ENCODE data around the gene C1QTNF9B.

C1QTNF9B gene

DNA sequence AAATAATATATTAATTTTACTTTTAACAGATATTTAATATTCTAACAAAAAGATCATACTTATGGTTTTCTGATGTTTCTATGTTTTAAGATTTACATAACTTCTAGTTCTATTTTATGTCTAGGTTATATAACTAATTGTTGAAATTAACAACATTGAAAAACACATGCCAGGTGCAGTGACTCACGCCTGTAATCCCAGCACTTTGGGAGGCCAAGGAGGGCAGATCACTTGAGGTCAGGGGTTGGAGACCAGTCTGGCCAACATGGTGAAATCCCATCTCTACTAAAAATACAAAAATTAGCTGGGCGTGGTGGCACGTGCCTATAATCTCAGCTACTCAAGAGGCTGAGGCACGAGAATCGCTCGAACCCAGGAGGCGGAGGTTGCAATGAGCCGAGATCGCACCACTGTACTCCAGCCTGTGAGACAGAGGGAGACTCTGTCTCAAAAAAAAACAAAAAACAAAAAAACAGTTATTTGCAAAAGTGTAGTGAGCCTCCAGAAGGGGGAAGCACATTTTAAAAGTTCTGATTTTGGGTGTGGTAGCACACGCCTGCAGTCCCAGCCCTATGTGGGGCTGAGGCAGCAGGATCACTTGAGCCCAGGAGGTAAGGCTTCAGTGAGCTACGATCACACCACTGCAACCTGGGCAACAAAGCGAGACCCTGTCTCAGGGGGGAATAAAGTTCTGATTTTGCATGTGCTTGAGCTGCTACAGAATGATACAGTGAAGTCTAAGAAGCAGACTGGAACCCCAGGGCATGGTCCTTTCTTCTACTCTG is 26.8 kb downstream of the C1QTNF9B start:
- TF ChIP-seq TAF1 (IDR thresholded peaks at IDR 0.05; ENCODE audit: borderline replicate concordance, insufficient read depth, low read length) (no peak), SIN3A (IDR thresholded peaks at IDR 0.05; ENCODE audit: borderline replicate concordance, insufficient read depth, low read length) (no peak), POLR2AphosphoS5 (IDR thresholded peaks at IDR 0.05; ENCODE audit: low read depth, low read length) (no peak), FOXP2 (optimal IDR thresholded peaks at IDR 0.05; ENCODE audit: borderline replicate concordance, extremely low read depth, extremely low read length, insufficient read depth) (no peak)
- TF ChIP-seq, protein P1, sequence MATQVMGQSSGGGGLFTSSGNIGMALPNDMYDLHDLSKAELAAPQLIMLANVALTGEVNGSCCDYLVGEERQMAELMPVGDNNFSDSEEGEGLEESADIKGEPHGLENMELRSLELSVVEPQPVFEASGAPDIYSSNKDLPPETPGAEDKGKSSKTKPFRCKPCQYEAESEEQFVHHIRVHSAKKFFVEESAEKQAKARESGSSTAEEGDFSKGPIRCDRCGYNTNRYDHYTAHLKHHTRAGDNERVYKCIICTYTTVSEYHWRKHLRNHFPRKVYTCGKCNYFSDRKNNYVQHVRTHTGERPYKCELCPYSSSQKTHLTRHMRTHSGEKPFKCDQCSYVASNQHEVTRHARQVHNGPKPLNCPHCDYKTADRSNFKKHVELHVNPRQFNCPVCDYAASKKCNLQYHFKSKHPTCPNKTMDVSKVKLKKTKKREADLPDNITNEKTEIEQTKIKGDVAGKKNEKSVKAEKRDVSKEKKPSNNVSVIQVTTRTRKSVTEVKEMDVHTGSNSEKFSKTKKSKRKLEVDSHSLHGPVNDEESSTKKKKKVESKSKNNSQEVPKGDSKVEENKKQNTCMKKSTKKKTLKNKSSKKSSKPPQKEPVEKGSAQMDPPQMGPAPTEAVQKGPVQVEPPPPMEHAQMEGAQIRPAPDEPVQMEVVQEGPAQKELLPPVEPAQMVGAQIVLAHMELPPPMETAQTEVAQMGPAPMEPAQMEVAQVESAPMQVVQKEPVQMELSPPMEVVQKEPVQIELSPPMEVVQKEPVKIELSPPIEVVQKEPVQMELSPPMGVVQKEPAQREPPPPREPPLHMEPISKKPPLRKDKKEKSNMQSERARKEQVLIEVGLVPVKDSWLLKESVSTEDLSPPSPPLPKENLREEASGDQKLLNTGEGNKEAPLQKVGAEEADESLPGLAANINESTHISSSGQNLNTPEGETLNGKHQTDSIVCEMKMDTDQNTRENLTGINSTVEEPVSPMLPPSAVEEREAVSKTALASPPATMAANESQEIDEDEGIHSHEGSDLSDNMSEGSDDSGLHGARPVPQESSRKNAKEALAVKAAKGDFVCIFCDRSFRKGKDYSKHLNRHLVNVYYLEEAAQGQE (IDR thresholded peaks at IDR 0.05; ENCODE audit: insufficient read depth in 1 of 2, low read depth in 2 of 2, low read length in 2 of 2) = no peak

DNA sequence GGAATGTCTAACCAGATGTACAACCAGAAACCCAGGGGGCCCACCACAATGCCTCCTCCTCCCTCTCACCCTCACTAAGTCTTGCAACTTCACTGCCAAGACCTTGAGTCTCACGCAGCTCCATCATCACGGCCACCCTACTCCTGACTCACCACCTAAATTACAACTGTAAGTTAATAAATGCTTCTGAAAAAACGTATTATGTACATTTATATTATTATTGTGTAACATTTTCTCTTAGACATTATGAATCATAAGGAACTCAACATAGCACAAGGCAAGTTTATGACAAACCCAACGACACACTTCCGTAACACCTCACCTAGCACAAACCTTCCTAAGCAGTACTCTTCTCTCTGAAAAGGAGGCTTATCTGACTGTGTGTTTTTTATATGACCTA is 28.8 kb downstream of the C1QTNF9B start:
- TF ChIP-seq FOXP2 (optimal IDR thresholded peaks at IDR 0.05; ENCODE audit: borderline replicate concordance, extremely low read depth, extremely low read length, insufficient read depth) (no peak), POLR2AphosphoS5 (IDR thresholded peaks at IDR 0.05; ENCODE audit: low read depth, low read length) (no peak), TAF1 (IDR thresholded peaks at IDR 0.05; ENCODE audit: borderline replicate concordance, insufficient read depth, low read length) (no peak), SIN3A (IDR thresholded peaks at IDR 0.05; ENCODE audit: borderline replicate concordance, insufficient read depth, low read length) (no peak)
- TF ChIP-seq, protein P1 (IDR thresholded peaks at IDR 0.05; ENCODE audit: insufficient read depth in 1 of 2, low read depth in 2 of 2, low read length in 2 of 2) = no peak

DNA sequence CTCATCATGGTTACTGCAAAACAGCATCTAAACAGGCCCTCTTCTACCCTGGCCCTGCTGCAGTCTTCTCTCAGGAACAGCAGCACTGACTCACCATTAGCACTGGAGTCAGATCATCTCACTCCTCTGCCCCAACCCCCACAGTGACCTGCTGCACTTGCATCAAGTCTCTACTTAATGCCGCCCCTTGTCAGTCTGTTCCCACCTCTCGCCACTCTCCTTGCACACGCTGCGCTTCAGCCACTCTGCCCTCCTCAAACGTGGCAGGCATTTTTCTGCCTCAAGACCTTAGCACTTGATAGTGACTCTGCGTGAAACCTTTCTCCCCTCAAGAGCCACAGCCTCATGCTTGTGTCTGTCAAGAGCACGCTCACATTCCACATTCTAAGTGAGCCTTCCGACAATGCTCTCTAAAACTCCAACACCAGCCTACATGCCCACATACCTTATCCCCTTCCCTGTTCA is 30.2 kb downstream of the C1QTNF9B start:
- TF ChIP-seq FOXP2 (optimal IDR thresholded peaks at IDR 0.05; ENCODE audit: borderline replicate concordance, extremely low read depth, extremely low read length, insufficient read depth) (no peak), POLR2AphosphoS5 (IDR thresholded peaks at IDR 0.05; ENCODE audit: low read depth, low read length) (no peak), SIN3A (IDR thresholded peaks at IDR 0.05; ENCODE audit: borderline replicate concordance, insufficient read depth, low read length) (no peak), TAF1 (IDR thresholded peaks at IDR 0.05; ENCODE audit: borderline replicate concordance, insufficient read depth, low read length) (no peak)
- TF ChIP-seq, protein P1 (IDR thresholded peaks at IDR 0.05; ENCODE audit: insufficient read depth in 1 of 2, low read depth in 2 of 2, low read length in 2 of 2) = no peak

DNA sequence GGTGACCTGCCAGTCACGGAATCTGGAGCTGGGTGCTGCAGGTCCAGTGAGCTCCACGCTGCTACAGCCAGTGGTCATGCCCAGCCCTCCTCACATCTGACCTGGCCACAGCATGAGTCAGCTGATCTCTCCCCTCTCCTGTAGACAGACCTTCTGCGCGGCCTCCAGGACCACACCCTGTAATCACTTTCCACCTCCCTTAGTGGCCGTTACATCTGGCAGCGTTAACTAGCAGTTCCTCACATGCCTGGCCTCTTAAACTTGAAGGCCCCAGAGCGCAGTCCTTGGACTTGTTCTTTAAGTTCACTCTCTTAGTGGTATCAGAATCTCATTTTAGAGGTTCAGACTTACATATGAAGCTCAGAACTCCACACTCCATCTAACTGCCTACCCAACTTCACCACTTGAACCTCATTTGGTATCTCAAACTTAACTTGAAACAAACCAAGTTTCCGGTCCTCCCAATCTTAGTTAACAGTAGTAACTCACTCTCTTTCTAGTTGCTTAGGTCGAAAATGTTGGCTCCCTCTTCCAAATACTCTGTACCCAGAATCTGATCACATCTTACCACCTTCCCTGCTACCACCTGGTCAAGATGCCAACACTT is 30.8 kb downstream of the C1QTNF9B start:
- TF ChIP-seq POLR2AphosphoS5 (IDR thresholded peaks at IDR 0.05; ENCODE audit: low read depth, low read length) (no peak), FOXP2 (optimal IDR thresholded peaks at IDR 0.05; ENCODE audit: borderline replicate concordance, extremely low read depth, extremely low read length, insufficient read depth) (no peak), TAF1 (IDR thresholded peaks at IDR 0.05; ENCODE audit: borderline replicate concordance, insufficient read depth, low read length) (no peak), SIN3A (IDR thresholded peaks at IDR 0.05; ENCODE audit: borderline replicate concordance, insufficient read depth, low read length) (no peak)
- TF ChIP-seq, protein P1 (IDR thresholded peaks at IDR 0.05; ENCODE audit: insufficient read depth in 1 of 2, low read depth in 2 of 2, low read length in 2 of 2) = no peak

Data from PFSK-1 (cell line).